ENCODE measurements around the gene HYAL1. TPM values are rescaled to one million over a fixed set of nuclear protein-coding genes. Genes with fewer than 3 reads are reported as not detected.

Gene HYAL1
- total RNA-seq, 2 donors from 2014 or later: 5.8 to 6.1 TPM

DNA sequence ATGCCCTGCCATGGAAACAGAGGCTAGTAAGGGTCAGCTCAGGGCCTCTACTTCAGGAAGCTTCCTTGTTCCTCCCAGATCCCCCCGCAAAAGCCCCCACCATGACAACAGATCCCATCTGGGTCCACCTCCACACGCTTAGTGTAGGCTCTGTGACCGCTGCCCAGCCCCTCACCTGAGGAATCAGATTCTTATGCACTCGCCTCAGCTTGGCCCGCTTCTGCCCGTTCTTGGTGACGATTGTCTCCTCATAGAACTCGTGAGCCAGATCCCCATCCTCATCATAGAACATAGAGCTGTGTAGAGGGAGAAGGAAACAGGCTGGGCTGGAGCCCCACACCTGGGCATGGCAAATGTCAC lies 22.8 kb upstream of the HYAL1 start:
- H3K36me3 ChIP-seq: peaks cover 25% of the 10 kb centered on the region

GRCh38 chr3:50325497-50326181 lies 22.3 kb upstream of the HYAL1 start:
- DNase-seq (ENCODE audit: low spot score): no peak
- TF ChIP-seq CTCF (IDR thresholded peaks at IDR 0.05): no peak
- H3K4me1 ChIP-seq (ENCODE audit: control insufficient read depth in 1 of 2, low read depth in 2 of 2): peaks cover 19 to 31% of the 10 kb centered on the region in 2 donors
- H3K27me3 ChIP-seq (replicated peaks; ENCODE audit: insufficient read depth): no peaks in the 10 kb centered on the region
- H3K27ac ChIP-seq: no peak overlapping the region
- no peak for ATAC-seq (ENCODE audit: insufficient number of reproducible peaks, low FRiP score, low read depth)
- H3K36me3 ChIP-seq: peaks cover 20% of the 10 kb centered on the region
- no peak overlapping the region for H3K4me3 ChIP-seq
- no peaks in the 10 kb centered on the region for H3K9me3 ChIP-seq

More for the DNA sequence above, 22.8 kb upstream of the HYAL1 start:
- Histone ChIP-seq H3K4me3 (no peak overlapping the region), H3K4me1 (ENCODE audit: control insufficient read depth in 1 of 2, low read depth in 2 of 2) (peaks cover 19 to 30% of the 10 kb centered on the region in 2 donors), H3K27ac (no peak overlapping the region), H3K9me3 (no peaks in the 10 kb centered on the region), H3K27me3 (replicated peaks; ENCODE audit: insufficient read depth) (no peaks in the 10 kb centered on the region)
- TF ChIP-seq CTCF (IDR thresholded peaks at IDR 0.05): no peak
- DNase-seq (ENCODE audit: low spot score) (no peak), ATAC-seq (ENCODE audit: insufficient number of reproducible peaks, low FRiP score, low read depth) (no peak)

DNA sequence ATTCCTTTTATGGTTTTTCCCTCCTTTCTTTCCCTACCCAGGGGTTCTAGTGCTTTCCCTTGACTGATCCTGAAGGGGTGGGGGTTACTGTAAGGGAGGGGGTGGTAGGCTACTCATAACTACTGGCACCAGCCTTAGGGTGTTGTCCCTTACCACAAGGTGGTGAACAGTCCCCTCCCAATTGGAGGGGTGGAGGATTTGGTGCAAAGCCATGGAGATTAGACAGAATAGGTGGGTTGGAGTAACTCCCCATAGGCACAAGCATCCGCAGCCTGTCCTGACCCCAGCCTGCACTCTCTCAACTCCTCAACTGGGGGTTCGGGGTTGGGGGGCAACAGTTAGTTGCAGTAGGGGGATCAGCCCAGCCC lies 21.7 kb upstream of the HYAL1 start:
- H3K4me3 ChIP-seq: no peak overlapping the region
- H3K4me1 ChIP-seq (ENCODE audit: control insufficient read depth in 1 of 2, low read depth in 2 of 2): peaks cover 24 to 37% of the 10 kb centered on the region in 2 donors
- DNase-seq (ENCODE audit: low spot score) (no peak), ATAC-seq (ENCODE audit: insufficient number of reproducible peaks, low FRiP score, low read depth) (no peak)
- peaks cover 14% of the 10 kb centered on the region for H3K36me3 ChIP-seq
- no peak for TF ChIP-seq CTCF (IDR thresholded peaks at IDR 0.05)
- no peak overlapping the region for H3K27ac ChIP-seq
- no peaks in the 10 kb centered on the region for H3K9me3 ChIP-seq
- no peaks in the 10 kb centered on the region for H3K27me3 ChIP-seq (replicated peaks; ENCODE audit: insufficient read depth)

DNA sequence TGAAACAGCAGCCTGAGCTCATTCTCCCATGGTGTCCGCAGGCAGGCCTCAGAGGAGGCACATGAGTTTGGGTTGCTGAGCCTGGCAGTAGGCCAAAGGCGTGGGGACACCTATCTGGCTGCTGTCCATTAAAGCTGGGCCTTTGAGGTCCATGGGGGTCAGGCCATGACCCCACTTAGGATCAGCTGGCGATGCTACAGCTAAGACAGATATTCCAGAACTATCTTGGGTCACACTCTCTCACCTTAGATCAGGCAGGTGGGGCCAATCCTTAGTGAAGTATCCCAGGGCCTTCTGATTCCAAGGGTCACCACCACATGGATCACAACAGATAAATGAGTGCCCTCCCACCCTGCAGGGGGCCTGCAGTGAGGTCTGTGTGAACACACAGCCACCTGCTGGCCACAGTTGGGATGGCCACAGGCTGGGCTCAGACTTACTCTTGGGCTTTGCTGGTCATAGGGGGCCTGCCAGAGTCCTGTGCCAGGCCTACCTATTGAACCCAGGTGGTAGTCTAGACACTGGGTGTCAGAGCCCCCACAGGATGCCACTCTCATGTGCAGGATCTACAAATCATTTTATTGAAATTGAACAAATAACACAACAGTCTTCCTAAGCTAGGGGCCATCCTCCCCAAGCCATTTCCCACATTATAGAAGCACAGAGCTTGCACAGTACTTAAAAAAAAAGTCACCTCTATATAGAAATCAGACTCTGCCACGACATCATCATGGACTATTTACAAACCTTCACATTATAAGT lies 21.2 kb upstream of the HYAL1 start:
- Histone ChIP-seq H3K9me3 (no peaks in the 10 kb centered on the region), H3K36me3 (peaks cover 9% of the 10 kb centered on the region), H3K4me3 (no peak overlapping the region), H3K4me1 (ENCODE audit: control insufficient read depth in 1 of 2, low read depth in 2 of 2) (peaks cover 29 to 43% of the 10 kb centered on the region in 2 donors), H3K27ac (peak overlapping the region in 1 of 2 donors; percentile 8), H3K27me3 (replicated peaks; ENCODE audit: insufficient read depth) (no peaks in the 10 kb centered on the region)
- TF ChIP-seq CTCF (IDR thresholded peaks at IDR 0.05): peak; percentile 79
- DNase-seq (ENCODE audit: low spot score) (no peak), ATAC-seq (ENCODE audit: insufficient number of reproducible peaks, low FRiP score, low read depth) (no peak)

- H3K36me3 ChIP-seq: peaks cover 7% of the 10 kb centered on the region
- H3K9me3 ChIP-seq: no peaks in the 10 kb centered on the region
- H3K4me3 ChIP-seq: no peak overlapping the region
- ATAC-seq (ENCODE audit: insufficient number of reproducible peaks, low FRiP score, low read depth) (no peak), DNase-seq (ENCODE audit: low spot score) (no peak)
- peak overlapping the region; percentile 8 to 91 for H3K27ac ChIP-seq
- no peaks in the 10 kb centered on the region for H3K27me3 ChIP-seq (replicated peaks; ENCODE audit: insufficient read depth)
- peaks cover 29 to 50% of the 10 kb centered on the region in 2 donors for H3K4me1 ChIP-seq (ENCODE audit: control insufficient read depth in 1 of 2, low read depth in 2 of 2)
- no peak for TF ChIP-seq CTCF (IDR thresholded peaks at IDR 0.05)
Observed at GRCh38 chr3:50323614-50324199, 20.3 kb upstream of the HYAL1 start.

Data from thoracic aorta (tissue), 2 donors.